Endodermal cell (in vitro differentiated cells): ENCODE measurements around the gene NTPCR. TPM values are rescaled to one million over a fixed set of nuclear protein-coding genes. Genes with fewer than 3 reads are reported as not detected.

Experiments used
- DNase-seq: peaks from one replicate; pipeline ENCODE4 v3.0.0-alpha.2; 2017
- H3K27ac ChIP-seq: 2 replicates; pipeline ENCODE4 v1.5.1; 2013; ENCODE audit warnings: mild to moderate bottlenecking, low read depth, low read length, moderate library complexity
- H3K27me3 ChIP-seq: 2 replicates; pipeline ENCODE4 v1.6.1; 2013; ENCODE audit warnings: mild to moderate bottlenecking, low read length, moderate library complexity; ENCODE audit not compliant: insufficient read depth, control insufficient read depth, poor library complexity, severe bottlenecking
- H3K36me3 ChIP-seq: 2 replicates; pipeline ENCODE4 v1.7.0; 2013; ENCODE audit warnings: mild to moderate bottlenecking, low read length, moderate library complexity; ENCODE audit not compliant: control insufficient read depth, insufficient read depth
- H3K4me1 ChIP-seq: one replicate; pipeline ENCODE4 v1.7.0; 2013; ENCODE audit warnings: low read length; ENCODE audit not compliant: control insufficient read depth, insufficient read depth
- H3K4me3 ChIP-seq: 2 replicates; pipeline ENCODE4 v1.5.1; 2013; ENCODE audit warnings: mild to moderate bottlenecking, low read length, moderate library complexity
- H3K9ac ChIP-seq: 2 replicates; pipeline ENCODE4 v1.6.1; 2013; ENCODE audit warnings: mild to moderate bottlenecking, low read length, moderate library complexity; ENCODE audit not compliant: poor library complexity, severe bottlenecking; ENCODE audit errors: extremely low read depth
- H3K9me3 ChIP-seq: 2 replicates; pipeline ENCODE4 v1.6.1; 2013; ENCODE audit warnings: mild to moderate bottlenecking, low read length, moderate library complexity; ENCODE audit not compliant: control insufficient read depth
- H3K27ac Mint-ChIP-seq: 2 replicates; pipeline ENCODE4 v1.8.0; 2020; ENCODE audit warnings: mixed read lengths
- H3K27me3 Mint-ChIP-seq: 2 replicates; pipeline ENCODE4 v1.8.0; 2021; ENCODE audit warnings: mild to moderate bottlenecking, mixed read lengths; ENCODE audit not compliant: insufficient read depth
- H3K36me3 Mint-ChIP-seq: 2 replicates; pipeline ENCODE4 v1.8.0; 2020; ENCODE audit warnings: low read depth, mixed read lengths
- H3K4me1 Mint-ChIP-seq: 2 replicates; pipeline ENCODE4 v1.8.0; 2020; ENCODE audit warnings: mixed read lengths
- H3K4me3 Mint-ChIP-seq: 2 replicates; pipeline ENCODE4 v1.8.0; 2020; ENCODE audit warnings: mild to moderate bottlenecking, moderate library complexity, mixed read lengths
- H3K9me3 Mint-ChIP-seq: 2 replicates; pipeline ENCODE4 v1.8.0; 2020; ENCODE audit warnings: mild to moderate bottlenecking, mixed read lengths
- CTCF ChIP-seq: fragments of 200-600 bp; sonication (generic); conservative IDR thresholded peaks from 2 replicates; pipeline ENCODE4 v1.5.0; 2021; ENCODE audit warnings: antibody characterized with exemption, mild to moderate bottlenecking
- WGBS, 2 experiments: methylation state at CpG; one replicate each; pipeline versions ENCODE4 v1.1.5 to v1.1.7; 2013; ENCODE audit warnings: missing lambda C conversion rate in 2 of 2, mixed read lengths in 1 of 2; ENCODE audit not compliant: insufficient coverage in 1 of 2, insufficient read length in 1 of 2; 5-methylcytosine and 5-hydroxymethylcytosine counted together
- total RNA-seq, 2 donors: library from RNA; stranded (reverse); fragmentation: NEBNext Ultra II Directional in 1 of 2; extraction: Animal tissue kit (Norgen Biotek cat#: 25700) in 1 of 2; gene quantifications; 2 replicates in 1 of 2; 3 replicates in 1 of 2; pipeline ENCODE4 v1.2.1, GENCODE V29; 2021

NTPCR gene
- total RNA-seq, 2 donors from 2014 or later, result 30.9 to 43.3 TPM

- WGBS, 2 experiments, result 94 to 96% methylated on average over 4 of the region's 4 CpGs
- no peak overlapping the region for H3K4me3 Mint-ChIP-seq
- no peak overlapping the region for H3K4me3 ChIP-seq
- H3K9me3 Mint-ChIP-seq, result no peaks in the 10 kb centered on the region
- no peak for DNase-seq
- H3K27me3 Mint-ChIP-seq, result peaks cover 55% of the 10 kb centered on the region
- H3K4me1 ChIP-seq, result peaks cover 15% of the 10 kb centered on the region
- H3K36me3 Mint-ChIP-seq, result no peaks in the 10 kb centered on the region
- TF ChIP-seq CTCF, result no peak
- H3K27ac ChIP-seq, result no peak overlapping the region
- no peak overlapping the region for H3K9ac ChIP-seq
- H3K9me3 ChIP-seq, result peaks cover 5% of the 10 kb centered on the region
- H3K4me1 Mint-ChIP-seq, result peaks cover 42% of the 10 kb centered on the region
- H3K27me3 ChIP-seq, result peaks cover 13% of the 10 kb centered on the region
- no peak overlapping the region for H3K27ac Mint-ChIP-seq
- no peaks in the 10 kb centered on the region for H3K36me3 ChIP-seq
Measured at GRCh38 chr1:232905331-232906034, 44.9 kb upstream of the NTPCR start.

GRCh38 chr1:232906441-232906840, 44.0 kb upstream of the NTPCR start:
- H3K27ac ChIP-seq, result no peak overlapping the region
- Mint-ChIP-seq H3K9me3 (no peaks in the 10 kb centered on the region), H3K4me1 (peaks cover 37% of the 10 kb centered on the region), H3K4me3 (no peak overlapping the region), H3K27me3 (peaks cover 47% of the 10 kb centered on the region), H3K27ac (no peak overlapping the region), H3K36me3 (no peaks in the 10 kb centered on the region)
- peaks cover 5% of the 10 kb centered on the region for H3K9me3 ChIP-seq
- WGBS, 2 experiments, result 82 to 96% methylated on average over 3 to 6 of the region's 6 CpGs
- peaks cover 7% of the 10 kb centered on the region for H3K27me3 ChIP-seq
- peaks cover 6% of the 10 kb centered on the region for H3K4me1 ChIP-seq
- H3K9ac ChIP-seq, result no peak overlapping the region
- no peak overlapping the region for H3K4me3 ChIP-seq
- DNase-seq, result no peak
- no peaks in the 10 kb centered on the region for H3K36me3 ChIP-seq
- no peak for TF ChIP-seq CTCF

DNA sequence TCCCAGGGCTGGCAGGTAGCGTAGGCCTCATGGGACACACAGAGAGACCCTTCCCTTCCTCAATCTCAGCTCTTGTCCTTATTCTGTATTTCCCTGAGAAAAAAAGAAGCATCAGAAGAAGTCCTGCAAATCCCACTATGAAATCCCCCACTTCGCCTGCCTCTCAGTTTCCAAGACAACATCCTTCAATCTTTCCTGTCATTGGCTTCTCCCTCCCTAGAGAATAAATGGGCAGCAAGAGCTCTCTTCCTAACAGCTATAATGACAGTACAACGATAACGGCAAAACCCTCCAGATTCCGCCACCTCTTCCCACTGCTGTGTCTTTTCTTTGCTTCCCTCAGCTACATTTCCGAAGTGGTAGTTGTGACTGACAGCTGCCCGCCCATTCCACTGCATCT, 41.6 kb upstream of the NTPCR start:
- Mint-ChIP-seq H3K27ac (no peak overlapping the region), H3K27me3 (peaks cover 39% of the 10 kb centered on the region), H3K36me3 (no peaks in the 10 kb centered on the region)

More for the DNA sequence above, 41.6 kb upstream of the NTPCR start:
- Histone ChIP-seq H3K27me3 (peaks cover 7% of the 10 kb centered on the region), H3K9me3 (peaks cover under 1% of the 10 kb centered on the region), H3K4me1 (no peaks in the 10 kb centered on the region), H3K36me3 (no peaks in the 10 kb centered on the region), H3K27ac (no peak overlapping the region), H3K4me3 (no peak overlapping the region), H3K9ac (no peak overlapping the region)
- H3K9me3 Mint-ChIP-seq, result no peaks in the 10 kb centered on the region
- no peak for TF ChIP-seq CTCF
- peaks cover 16% of the 10 kb centered on the region for H3K4me1 Mint-ChIP-seq
- DNase-seq, result no peak
- no peak overlapping the region for H3K4me3 Mint-ChIP-seq
- WGBS, 2 experiments, result 90 to 94% methylated on average over 6 to 7 of the region's 7 CpGs
